HG03439 (cell line): ENCODE measurements around the gene ITPRID1.
"Not testable (repeated sequence)": the region's sequence is repeated elsewhere in the genome, so short reads cannot be mapped to it uniquely, and the experiment has no call there.

Experiments used
- ATAC-seq: cut with Tn5 transposase; IDR thresholded peaks from one replicate; pipeline ENCODE4 v1.9.1; 2021; ENCODE audit warnings: mild to moderate bottlenecking, moderate library complexity; ENCODE audit not compliant: unreplicated experiment

ITPRID1 gene

GRCh38 chr7:31516680-31517502 is 3.0 kb downstream of the ITPRID1 start:
- no peak for ATAC-seq

- no peak for ATAC-seq
Observed at GRCh38 chr7:31517513-31517912, 3.6 kb downstream of the ITPRID1 start.

- ATAC-seq = no peak
Observed at GRCh38 chr7:31518766-31519165, 4.9 kb downstream of the ITPRID1 start.

GRCh38 chr7:31521336-31522010 is 7.6 kb downstream of the ITPRID1 start:
- no peak for ATAC-seq

- no peak for ATAC-seq
Observed at GRCh38 chr7:31526864-31527263, 13.0 kb downstream of the ITPRID1 start.

GRCh38 chr7:31529103-31529502 is 15.2 kb downstream of the ITPRID1 start:
- no peak for ATAC-seq

- ATAC-seq = not testable (repeated sequence)
Observed at GRCh38 chr7:31540651-31541185, 26.8 kb downstream of the ITPRID1 start.

GRCh38 chr7:31545549-31545948 is 31.7 kb downstream of the ITPRID1 start:
- ATAC-seq = no peak

- ATAC-seq = no peak
Observed at GRCh38 chr7:31549611-31550010, 35.7 kb downstream of the ITPRID1 start.

- no peak for ATAC-seq
Observed at GRCh38 chr7:31550432-31550831, 36.5 kb downstream of the ITPRID1 start.

- ATAC-seq = no peak
Observed at GRCh38 chr7:31553661-31554081, 39.8 kb downstream of the ITPRID1 start.

- ATAC-seq = no peak
Observed at GRCh38 chr7:31562002-31562401, 48.1 kb downstream of the ITPRID1 start.

GRCh38 chr7:31563522-31563921 is 49.6 kb downstream of the ITPRID1 start:
- ATAC-seq = no peak

- ATAC-seq = no peak
Observed at GRCh38 chr7:31563951-31564350, 50.1 kb downstream of the ITPRID1 start.

GRCh38 chr7:31564661-31565060 is 50.8 kb downstream of the ITPRID1 start:
- ATAC-seq = no peak

- ATAC-seq = no peak
Observed at GRCh38 chr7:31569528-31569927, 55.6 kb downstream of the ITPRID1 start.

- ATAC-seq = no peak
Observed at GRCh38 chr7:31583526-31583925, 69.6 kb downstream of the ITPRID1 start.

- ATAC-seq = no peak
Observed at GRCh38 chr7:31583942-31584341, 70.1 kb downstream of the ITPRID1 start.

- no peak for ATAC-seq
Observed at GRCh38 chr7:31595390-31595789, 81.5 kb downstream of the ITPRID1 start.

- no peak for ATAC-seq
Observed at GRCh38 chr7:31602041-31602625, 88.2 kb downstream of the ITPRID1 start.

- no peak for ATAC-seq
Observed at GRCh38 chr7:31603046-31603445, 89.2 kb downstream of the ITPRID1 start.

- no peak for ATAC-seq
Observed at GRCh38 chr7:31613604-31614003, 99.7 kb downstream of the ITPRID1 start.
